A549 (cell line): ENCODE results near the gene AMN1. TPM values are rescaled to one million over a fixed set of nuclear protein-coding genes. Genes with fewer than 3 reads are reported as not detected.
A peak's percentile ranks its signal among the peaks of the same experiment; 100 is the strongest.
"Not testable (repeated sequence)": the region's sequence is repeated elsewhere in the genome, so short reads cannot be mapped to it uniquely, and the experiment has no call there.

Source experiments
- ATAC-seq, 2 experiments: fragments of 200-7000 bp in 1 of 2; fragments of >200 bp in 1 of 2; cut with Nextera tagmentation in 1 of 2; cut with Tn5 transposase in 1 of 2; 3 replicates each; pipeline versions ENCODE4 v1.8.0 to v1.9.1; 2018 to 2020; ENCODE audit warnings: mild to moderate bottlenecking in 1 of 2, moderate library complexity in 1 of 2
- CTCF ChIA-PET: fragments of 300-600 bp; sonication (Branson Sonifier 250); formaldehyde crosslinking; extraction: SDS; loops from one replicate; lab custom pipeline; 2021; ENCODE audit warnings: antibody characterized with exemption, inconsistent platforms; lab: Yijun Ruan, JAX
- POLR2A ChIA-PET: fragments of 350-600 bp; formaldehyde crosslinking; extraction: SDS; loops from one replicate; lab custom pipeline; 2021; ENCODE audit warnings: antibody characterized with exemption, inconsistent platforms; lab: Yijun Ruan, JAX
- DNase-seq, 2 experiments: peaks; one replicate each; pipeline versions ENCODE4 v3.0.0 to v3.0.0-alpha.2; 2011 to 2016; ENCODE audit warnings: low read depth in 1 of 2, low spot score in 1 of 2
- FAIRE-seq: peaks from 2 replicates; lab custom pipeline; 2011; peaks lifted over from hg19 to GRCh38; lab: Jason Lieb, UNC
- H3K27ac ChIP-seq, 2 experiments: fragments of >200 bp; sonication (Bioruptor Twin); formaldehyde crosslinking; 3 replicates each; pipeline ENCODE4 v1.5.1; 2016 to 2017
- H3K4me1 ChIP-seq: fragments of >200 bp; sonication (Bioruptor Twin); formaldehyde crosslinking; 3 replicates; pipeline ENCODE4 v1.6.1; 2016
- H3K4me2 ChIP-seq: fragments of >200 bp; sonication (Bioruptor Twin); formaldehyde crosslinking; 3 replicates; pipeline ENCODE4 v1.6.1; 2016
- H3K4me3 ChIP-seq: fragments of >200 bp; sonication (Bioruptor Twin); formaldehyde crosslinking; 3 replicates; pipeline ENCODE4 v1.5.1; 2016
- H3K9me3 ChIP-seq: fragments of >200 bp; sonication (Bioruptor Twin); formaldehyde crosslinking; 3 replicates; pipeline ENCODE4 v1.6.1; 2016
- CHD4 ChIP-seq: fragments of 200-600 bp; sonication (generic); IDR thresholded peaks from 2 replicates; pipeline ENCODE4 v1.6.1; 2016; ENCODE audit warnings: antibody characterized with exemption, mild to moderate bottlenecking, borderline replicate concordance
- EHF ChIP-seq: fragments of 250-450 bp; sonication (Bioruptor Pico); IDR thresholded peaks from 2 replicates; pipeline ENCODE4 v1.5.0; 2020; ENCODE audit warnings: mild to moderate bottlenecking
- FOSB ChIP-seq: fragments of 250-450 bp; sonication (Bioruptor Pico); IDR thresholded peaks from 2 replicates; pipeline ENCODE4 v1.5.0; 2020; ENCODE audit warnings: mild to moderate bottlenecking, moderate library complexity
- FOSL2 ChIP-seq, 2 experiments: fragments of 450-650 bp in 1 of 2; fragments of >200 bp in 1 of 2; sonication (Bioruptor Twin) in 1 of 2; formaldehyde crosslinking; IDR thresholded peaks; 2 replicates each; pipeline versions ENCODE4 v1.5.0 to v1.6.1; 2016 to 2020; ENCODE audit warnings: mild to moderate bottlenecking in 1 of 2, moderate library complexity in 1 of 2
- FOXS1 ChIP-seq: fragments of 250-450 bp; sonication (Bioruptor Pico); IDR thresholded peaks from 2 replicates; pipeline ENCODE4 v1.5.0; 2020; ENCODE audit warnings: mild to moderate bottlenecking, moderate library complexity
- GATA3 ChIP-seq: IDR thresholded peaks from 2 replicates; pipeline ENCODE4 v1.6.1; 2012; ENCODE audit warnings: borderline replicate concordance
- HEYL ChIP-seq: fragments of 250-450 bp; sonication (Bioruptor Pico); IDR thresholded peaks from 2 replicates; pipeline ENCODE4 v1.8.0; 2021; ENCODE audit warnings: mild to moderate bottlenecking, moderate library complexity
- HOXA7 ChIP-seq: fragments of 250-450 bp; sonication (Bioruptor Pico); IDR thresholded peaks from 2 replicates; pipeline ENCODE4 v1.5.0; 2020; ENCODE audit warnings: mild to moderate bottlenecking, moderate library complexity
- HOXB13 ChIP-seq: fragments of 250-450 bp; sonication (Bioruptor Pico); IDR thresholded peaks from 2 replicates; pipeline ENCODE4 v1.5.0; 2020; ENCODE audit warnings: low read depth, mild to moderate bottlenecking, moderate library complexity
- HOXB5 ChIP-seq: fragments of 250-450 bp; sonication (Bioruptor Pico); IDR thresholded peaks from 2 replicates; pipeline ENCODE4 v1.5.0; 2020; ENCODE audit warnings: mild to moderate bottlenecking, moderate library complexity
- JUN ChIP-seq, 2 experiments: fragments of >200 bp; sonication (Bioruptor Twin); formaldehyde crosslinking; IDR thresholded peaks; 2 replicates in 1 of 2; 3 replicates in 1 of 2; pipeline ENCODE4 v1.6.1; 2016 to 2017
- MAFK ChIP-seq: fragments of 450-650 bp; IDR thresholded peaks from 2 replicates; pipeline ENCODE4 v1.6.1; 2014; ENCODE audit not compliant: partially characterized antibody
- NFE2L2 ChIP-seq: fragments of 150-350 bp; conservative IDR thresholded peaks from 2 replicates; pipeline ENCODE4 v1.6.1; 2014; ENCODE audit warnings: low read length
- NPAS2 ChIP-seq: fragments of 250-450 bp; sonication (Bioruptor Pico); IDR thresholded peaks from 2 replicates; pipeline ENCODE4 v1.8.0; 2022; ENCODE audit warnings: mild to moderate bottlenecking, moderate library complexity, borderline replicate concordance
- PBX3 ChIP-seq: IDR thresholded peaks from 2 replicates; pipeline ENCODE4 v1.6.1; 2012
- RARB ChIP-seq: fragments of 250-450 bp; sonication (Bioruptor Pico); IDR thresholded peaks from 2 replicates; pipeline ENCODE4 v1.8.0; 2021; ENCODE audit warnings: mild to moderate bottlenecking, moderate library complexity
- RNF2 ChIP-seq: fragments of 200-600 bp; sonication (generic); IDR thresholded peaks from 2 replicates; pipeline ENCODE4 v1.6.1; 2016; ENCODE audit warnings: low read depth, mild to moderate bottlenecking, antibody characterized with exemption, moderate library complexity, borderline replicate concordance
- TFCP2L1 ChIP-seq: fragments of 250-450 bp; sonication (Bioruptor Pico); IDR thresholded peaks from 2 replicates; pipeline ENCODE4 v1.5.0; 2021; ENCODE audit warnings: mild to moderate bottlenecking
- TP53 ChIP-seq: fragments of 250-450 bp; sonication (Bioruptor Pico); IDR thresholded peaks from 2 replicates; pipeline ENCODE4 v1.5.0; 2021; ENCODE audit warnings: mild to moderate bottlenecking, moderate library complexity
- ZNF302 ChIP-seq: fragments of 250-450 bp; sonication (Bioruptor Pico); IDR thresholded peaks from 2 replicates; pipeline ENCODE4 v1.9.0; 2021; ENCODE audit warnings: inconsistent platforms, mild to moderate bottlenecking, moderate library complexity
- ZSCAN20 ChIP-seq: fragments of 250-450 bp; sonication (Bioruptor Pico); IDR thresholded peaks from 2 replicates; pipeline ENCODE4 v1.8.0; 2022; ENCODE audit warnings: mild to moderate bottlenecking, moderate library complexity
- WGBS: methylation state at CpG from one replicate; pipeline ENCODE4 v1.1.6; 2017; ENCODE audit errors: missing lambda C conversion rate; 5-methylcytosine and 5-hydroxymethylcytosine counted together
- polyA plus RNA-seq, 4 experiments: library from polyadenylated mRNA; depleted of rRNA in 3 of 4; stranded (reverse); fragments of >200 nt; fragmentation: RNase III in 1 of 4; extraction: RNeasy Plus Mini Kit Qiagen cat#74134 plus additional on column Dnase treatment in 1 of 4; gene quantifications; 2 replicates in 3 of 4; 3 replicates in 1 of 4; pipeline ENCODE4 v1.2.3, GENCODE V29; 2011 to 2017
- TF ChIP-seq, protein P1 (sequence below): fragments of 250-450 bp; sonication (Bioruptor Pico); IDR thresholded peaks from 2 replicates; pipeline ENCODE4 v1.5.0; 2021; ENCODE audit warnings: mild to moderate bottlenecking, moderate library complexity, borderline replicate concordance
- TF ChIP-seq, protein P2 (sequence below): fragments of 250-450 bp; sonication (Bioruptor Pico); IDR thresholded peaks from 2 replicates; pipeline ENCODE4 v1.5.0; 2020; ENCODE audit warnings: low read depth, mild to moderate bottlenecking, moderate library complexity
- TF ChIP-seq, protein P3 (sequence below): IDR thresholded peaks from 2 replicates; pipeline ENCODE4 v1.6.1; 2012

AMN1 gene
- polyA plus RNA-seq, 2 of the 4 experiments (the other 2 are of a cell fraction) = 18.5 to 53.3 TPM

DNA sequence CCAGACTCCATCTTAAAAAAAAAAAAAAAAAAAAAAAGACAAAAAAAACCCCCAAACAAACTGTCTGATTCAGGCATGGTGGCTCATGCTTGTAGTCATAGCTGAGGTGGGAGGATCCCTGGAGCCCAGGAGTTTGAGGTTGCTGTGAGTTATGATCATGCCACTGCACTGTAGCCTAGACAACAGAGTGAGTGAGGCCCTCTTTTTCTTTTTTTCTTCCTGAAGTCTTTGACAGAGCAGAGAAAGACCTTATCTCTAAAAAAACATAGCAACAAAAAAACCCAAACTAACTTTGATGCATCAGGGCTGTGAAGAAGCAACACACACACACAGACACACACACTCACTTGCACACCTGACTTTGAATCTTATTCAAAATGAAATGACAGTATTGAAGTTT lies 7.7 kb upstream of the AMN1 start:
- ChIA-PET POLR2A (interaction anchor here (0.6 kb wide), 2 partner anchors 44 to 197 kb away, joined by 3 read pairs; no protein-coding TSS in a partner anchor), CTCF (interaction anchor here (0.6 to 1.1 kb wide), 4 partner anchors 214 to 515 kb away, joined by 3 to 4 read pairs (median 3); no protein-coding TSS in a partner anchor)
- peak; percentile 62 to 76; a peak in 5 of 6 replicates for ATAC-seq
- no peak for TF ChIP-seq RNF2
- TF ChIP-seq JUN (IDR thresholded peaks at IDR 0.05) = no peak
- H3K27ac ChIP-seq = peak overlapping the region; percentile 45 to 93; a peak in 5 of 6 replicates
- H3K4me1 ChIP-seq = peaks cover 36% of the 10 kb centered on the region
- FAIRE-seq = no peak
- DNase-seq = peak in 1 of 2 experiments; percentile 80
- no peak overlapping the region for H3K4me3 ChIP-seq
- H3K4me2 ChIP-seq = no peak overlapping the region
- H3K9me3 ChIP-seq = no peaks in the 10 kb centered on the region; the same call in 2 of the 3 replicates

DNA sequence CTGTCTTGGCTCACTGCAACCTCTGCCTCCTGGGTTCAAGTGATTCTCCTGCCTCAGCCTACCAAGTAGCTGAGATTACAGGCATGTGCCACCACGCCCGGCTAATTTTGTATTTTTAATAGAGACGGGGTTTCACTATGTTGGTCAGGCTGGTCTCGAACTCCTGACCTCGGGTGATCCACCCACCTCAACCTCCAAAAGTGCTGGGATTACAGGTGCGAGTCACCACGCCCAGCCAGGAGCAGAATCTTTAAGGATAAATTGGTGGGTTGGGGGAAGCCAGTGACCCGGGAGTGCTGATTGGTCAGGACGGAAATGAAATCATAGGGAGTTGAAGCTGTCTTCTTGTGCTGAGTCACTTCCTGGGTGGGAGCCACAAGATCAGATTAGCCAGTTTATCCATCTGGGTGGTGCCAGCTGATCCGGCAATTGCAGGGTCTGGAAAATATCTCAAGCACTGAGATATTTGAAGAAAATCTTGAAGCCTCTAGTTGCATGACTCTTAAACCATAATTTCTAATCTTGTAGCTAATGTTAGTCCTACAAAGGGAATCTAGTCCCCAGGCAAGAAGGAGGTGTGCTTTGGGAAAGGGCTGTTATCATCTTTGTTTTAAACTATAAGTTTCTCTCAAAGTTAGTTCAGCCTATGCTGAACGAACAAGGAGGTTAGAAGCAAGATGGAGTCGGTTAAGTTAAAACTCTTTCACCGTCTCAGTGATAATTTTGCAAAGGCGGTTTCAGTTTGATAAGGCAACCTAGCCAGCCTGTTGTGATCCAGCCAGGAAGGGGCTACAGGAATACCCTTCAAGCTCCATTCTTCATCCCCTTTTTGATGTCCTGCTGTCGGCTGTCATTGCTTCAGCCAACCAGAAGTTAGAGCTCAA lies 5.0 kb upstream of the AMN1 start:
- ATAC-seq = peak in 1 of 2 experiments; percentile 13; a peak in 3 of 6 replicates
- peak in 1 of 2 experiments; percentile 96 for DNase-seq
- Histone ChIP-seq H3K4me2 (peak overlapping the region; percentile 63), H3K4me1 (peaks cover 33% of the 10 kb centered on the region), H3K27ac (peak overlapping the region; percentile 78 to 93), H3K4me3 (0 out of 3 replicates have a peak overlapping the region, but pooled peaks have one; percentile 6)
- not testable (repeated sequence) for FAIRE-seq, H3K9me3 ChIP-seq
- peak; percentile 97 for TF ChIP-seq FOSB (CRISPR knock-in tag)
- TF ChIP-seq, protein P1, sequence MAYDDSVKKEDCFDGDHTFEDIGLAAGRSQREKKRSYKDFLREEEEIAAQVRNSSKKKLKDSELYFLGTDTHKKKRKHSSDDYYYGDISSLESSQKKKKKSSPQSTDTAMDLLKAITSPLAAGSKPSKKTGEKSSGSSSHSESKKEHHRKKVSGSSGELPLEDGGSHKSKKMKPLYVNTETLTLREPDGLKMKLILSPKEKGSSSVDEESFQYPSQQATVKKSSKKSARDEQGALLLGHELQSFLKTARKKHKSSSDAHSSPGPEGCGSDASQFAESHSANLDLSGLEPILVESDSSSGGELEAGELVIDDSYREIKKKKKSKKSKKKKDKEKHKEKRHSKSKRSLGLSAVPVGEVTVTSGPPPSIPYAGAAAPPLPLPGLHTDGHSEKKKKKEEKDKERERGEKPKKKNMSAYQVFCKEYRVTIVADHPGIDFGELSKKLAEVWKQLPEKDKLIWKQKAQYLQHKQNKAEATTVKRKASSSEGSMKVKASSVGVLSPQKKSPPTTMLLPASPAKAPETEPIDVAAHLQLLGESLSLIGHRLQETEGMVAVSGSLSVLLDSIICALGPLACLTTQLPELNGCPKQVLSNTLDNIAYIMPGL = peak; percentile 93; the same call in 1 of the 2 replicates
- peak; percentile 90 for TF ChIP-seq TFCP2L1 (CRISPR knock-in tag)
- TF ChIP-seq PBX3 = peak; percentile 74
- peak; percentile 76 for TF ChIP-seq GATA3
- TF ChIP-seq, protein P2, sequence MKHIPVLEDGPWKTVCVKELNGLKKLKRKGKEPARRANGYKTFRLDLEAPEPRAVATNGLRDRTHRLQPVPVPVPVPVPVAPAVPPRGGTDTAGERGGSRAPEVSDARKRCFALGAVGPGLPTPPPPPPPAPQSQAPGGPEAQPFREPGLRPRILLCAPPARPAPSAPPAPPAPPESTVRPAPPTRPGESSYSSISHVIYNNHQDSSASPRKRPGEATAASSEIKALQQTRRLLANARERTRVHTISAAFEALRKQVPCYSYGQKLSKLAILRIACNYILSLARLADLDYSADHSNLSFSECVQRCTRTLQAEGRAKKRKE (CRISPR knock-in tag) = peak; percentile 98
- peak; percentile 99 for TF ChIP-seq ZNF302 (CRISPR knock-in tag)
- peak; percentile 92 for TF ChIP-seq HOXA7 (CRISPR knock-in tag)
- peak; percentile 99 for TF ChIP-seq EHF (CRISPR knock-in tag)
- peak; percentile 37; the same call in 1 of the 2 replicates for TF ChIP-seq NPAS2 (CRISPR knock-in tag)
- TF ChIP-seq ZSCAN20 (CRISPR knock-in tag) = peak; percentile 92
- peak; percentile 93 for TF ChIP-seq MAFK
- peak; percentile 49; the same call in 1 of the 2 replicates for TF ChIP-seq FOSL2 (IDR thresholded peaks at IDR 0.05)
- TF ChIP-seq FOSL2 (CRISPR knock-in tag; IDR thresholded peaks at IDR 0.05) = peak; percentile 51
- TF ChIP-seq FOXS1 (CRISPR knock-in tag) = peak; percentile 93
- TF ChIP-seq HOXB5 = peak; percentile 96
- peak; percentile 99 for TF ChIP-seq HOXB13 (CRISPR knock-in tag)
- TF ChIP-seq, protein P3, sequence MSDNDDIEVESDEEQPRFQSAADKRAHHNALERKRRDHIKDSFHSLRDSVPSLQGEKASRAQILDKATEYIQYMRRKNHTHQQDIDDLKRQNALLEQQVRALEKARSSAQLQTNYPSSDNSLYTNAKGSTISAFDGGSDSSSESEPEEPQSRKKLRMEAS = peak; percentile 63
- peak; percentile 88 for TF ChIP-seq RARB
- TF ChIP-seq CHD4 = peak; percentile 69; the same call in 1 of the 2 replicates
- peak; percentile 90 for TF ChIP-seq TP53 (CRISPR knock-in tag)
- TF ChIP-seq HEYL (CRISPR knock-in tag) = peak; percentile 99
- peak; percentile 73 for TF ChIP-seq NFE2L2
- ChIA-PET CTCF (interaction anchor here (1.1 to 1.5 kb wide), 2 partner anchors 80 to 302 kb away, joined by 4 to 6 read pairs; no protein-coding TSS in a partner anchor), POLR2A (interaction anchor here (1.2 to 4.0 kb wide), 3 partner anchors 15 to 226 kb away, joined by 3 to 29 read pairs (median 5); partner anchors contain the start of gene RESF1)
- WGBS = 31% methylated on average over 15 of the region's 15 CpGs
